Activated CD4-positive, alpha-beta T cell treated with anti-CD3 and anti-CD28 coated beads, Interleukin-2, Interleukin-4, amounts not matched to agents 100 ng/mL and 50 ng/mL, durations not matched to agents 16 hours and 8 hours (primary cell): ENCODE measurements around the gene ITIH4.
A peak's percentile ranks its signal among the peaks of the same experiment; 100 is the strongest.
"Not testable (repeated sequence)": the region's sequence is repeated elsewhere in the genome, so short reads cannot be mapped to it uniquely, and the experiment has no call there.

ENCODE experiments used
- DNase-seq: peaks from one replicate; pipeline ENCODE4 v3.0.0-alpha.2; 2020; ENCODE audit warnings: low spot score

The ITIH4 gene

DNA sequence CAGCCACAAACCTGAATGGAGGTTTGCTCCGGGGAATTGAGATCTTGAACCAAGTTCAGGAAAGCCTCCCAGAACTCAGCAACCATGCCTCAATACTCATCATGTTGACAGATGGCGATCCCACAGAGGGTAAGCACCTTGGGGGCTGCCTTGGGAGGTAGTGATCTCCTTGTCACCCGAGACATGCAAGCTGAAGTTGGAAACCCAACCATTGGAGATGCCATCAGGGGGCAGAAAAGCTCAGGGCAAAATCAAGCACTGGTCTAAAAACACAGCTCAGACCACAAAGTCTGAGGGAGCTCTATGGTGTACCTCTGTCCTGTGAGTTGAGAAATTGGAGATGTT is 47.3 kb downstream of the ITIH4 start:
- DNase-seq, result no peak

GRCh38 chr3:52782412-52783210 is 47.9 kb downstream of the ITIH4 start:
- no peak for DNase-seq

GRCh38 chr3:52781741-52782140 is 48.7 kb downstream of the ITIH4 start:
- DNase-seq, result no peak

DNA sequence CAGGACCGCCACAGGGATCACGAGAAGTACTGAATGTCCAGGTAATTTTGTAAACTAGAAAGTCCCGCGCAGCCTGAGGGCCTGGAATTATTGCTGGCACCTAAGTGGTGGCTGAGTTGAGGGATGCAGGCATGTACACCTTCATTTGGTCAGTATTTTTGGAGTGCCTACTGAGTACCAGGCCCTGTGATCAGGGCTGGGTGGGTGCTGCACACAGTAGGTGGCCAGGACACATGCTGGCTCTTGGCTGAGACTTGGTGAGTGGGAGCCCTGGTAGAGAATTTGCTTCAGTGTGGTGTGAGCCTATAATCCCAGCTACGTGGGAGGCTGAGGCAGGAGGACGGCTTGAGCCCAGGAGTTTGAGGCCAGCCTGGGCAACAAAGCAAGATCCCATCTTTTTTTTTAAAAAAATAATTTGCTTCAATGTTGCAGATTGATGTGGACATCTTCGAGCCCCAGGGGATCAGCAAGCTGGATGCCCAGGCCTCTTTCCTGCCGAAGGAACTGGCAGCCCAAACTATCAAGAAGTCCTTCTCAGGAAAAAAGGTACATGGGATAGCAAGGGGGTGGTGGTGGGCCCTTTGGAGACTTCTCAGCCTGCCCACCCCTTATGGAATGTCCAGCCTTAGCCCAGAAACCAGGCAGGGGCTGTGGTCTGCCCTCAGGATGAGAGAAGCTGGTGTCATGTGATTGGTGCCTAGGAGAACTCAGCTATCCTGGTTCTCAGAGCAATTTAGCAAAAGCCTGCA is 50.5 kb downstream of the ITIH4 start:
- no peak for DNase-seq

DNA sequence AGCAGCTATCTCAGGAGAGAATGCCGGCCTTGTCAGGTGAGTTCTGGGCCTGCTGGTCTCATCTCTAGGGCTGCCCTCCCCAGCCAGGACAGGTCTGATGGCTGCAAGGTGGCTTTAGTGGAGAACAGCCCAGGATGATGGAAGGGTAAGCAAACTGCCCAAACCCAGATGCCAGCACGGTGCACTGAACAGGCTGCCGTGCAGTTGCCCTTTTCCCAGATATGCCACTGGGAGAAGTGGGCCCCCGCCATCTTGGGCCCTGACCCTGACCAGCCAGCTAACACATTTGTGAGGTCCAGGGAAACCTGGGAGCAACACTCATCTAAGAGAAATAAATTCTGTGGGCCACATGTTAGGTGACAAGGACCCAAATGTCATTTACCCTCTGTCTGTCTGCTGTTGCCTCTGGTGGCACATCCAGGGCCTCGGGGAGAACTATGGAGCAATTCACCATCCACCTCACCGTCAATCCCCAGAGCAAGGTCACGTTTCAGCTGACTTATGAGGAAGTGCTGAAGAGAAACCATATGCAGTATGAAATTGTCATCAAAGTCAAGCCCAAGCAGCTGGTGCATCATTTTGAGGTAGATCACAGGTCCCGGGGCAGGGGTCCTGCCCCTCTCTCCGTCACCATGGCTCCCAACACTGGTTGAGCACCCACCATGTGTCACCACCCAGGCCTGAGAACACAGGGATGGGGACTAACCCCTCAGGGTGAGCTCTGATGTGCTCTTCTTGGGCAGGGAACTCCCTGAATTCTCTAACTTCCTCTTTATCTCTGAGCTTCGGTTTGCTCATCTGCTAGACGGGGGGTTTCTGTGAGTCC is 51.2 kb downstream of the ITIH4 start:
- no peak for DNase-seq

GRCh38 chr3:52777959-52778805 is 52.3 kb downstream of the ITIH4 start:
- no peak for DNase-seq

DNA sequence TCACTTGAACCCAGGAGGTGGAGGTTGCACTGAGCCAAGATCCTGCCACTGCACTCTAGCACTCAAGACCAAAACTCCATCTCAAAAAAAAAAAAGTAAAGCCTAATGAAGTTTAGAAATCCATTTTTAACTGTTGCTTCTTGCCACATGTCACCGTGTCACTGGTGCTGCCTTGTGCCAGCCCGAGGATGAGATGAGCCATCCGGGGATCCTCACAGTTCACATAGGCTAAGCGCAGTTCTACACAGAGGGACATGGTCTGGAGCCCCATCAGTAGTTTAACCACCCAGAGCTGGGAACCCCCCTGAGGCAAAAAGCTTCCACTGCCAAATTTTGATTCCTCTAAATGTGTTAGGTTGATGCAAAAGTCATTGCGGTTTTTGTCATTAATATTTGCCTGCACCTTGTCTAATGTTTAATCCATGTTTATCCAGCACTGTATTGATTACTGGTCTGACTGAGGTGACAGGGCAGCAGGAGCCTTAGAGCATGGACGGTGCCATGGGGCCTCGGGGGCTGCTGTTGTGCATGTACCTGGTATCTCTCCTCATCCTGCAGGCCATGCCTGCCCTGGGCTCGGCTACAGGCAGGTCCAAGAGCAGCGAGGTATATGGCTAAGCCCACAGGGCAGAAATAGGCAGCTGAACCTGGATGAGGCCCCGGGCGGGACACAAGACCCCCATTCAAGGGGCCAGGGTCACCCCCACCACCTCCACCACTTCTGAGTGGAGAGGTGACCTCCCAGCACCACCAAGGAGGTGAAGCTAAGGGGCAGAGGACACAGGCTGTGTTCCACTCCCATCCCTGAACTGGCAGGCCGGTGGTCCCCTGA is 53.1 kb downstream of the ITIH4 start, which contains the start of gene ITIH1:
Gene ITIH1 (plus strand): TSS at position 473 of the 832 bp plus-strand sequence. CDS start 17 bp downstream, at position 490.
- no peak for DNase-seq

DNA sequence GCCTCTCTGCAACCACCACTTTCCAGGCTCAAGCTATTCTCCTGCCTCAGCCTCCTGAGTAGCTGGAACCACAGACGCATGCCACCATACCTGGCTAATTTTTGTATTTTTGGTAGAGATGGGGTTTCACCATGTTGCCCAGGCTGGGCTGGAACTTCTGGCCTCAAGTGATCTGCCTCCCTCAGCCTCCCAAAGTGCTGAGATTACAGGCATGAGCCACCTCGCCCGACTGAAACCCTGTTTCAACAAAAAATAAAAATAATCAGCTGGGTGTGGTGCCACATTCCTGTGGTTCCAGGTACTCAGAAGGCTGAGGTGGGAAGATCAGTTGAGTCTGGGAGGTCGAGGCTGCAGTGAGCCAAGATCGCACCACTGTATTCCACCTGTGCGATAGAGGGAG is 54.0 kb downstream of the ITIH4 start:
- not testable (repeated sequence) for DNase-seq

GRCh38 chr3:52775877-52776276 is 54.6 kb downstream of the ITIH4 start:
- DNase-seq, result no peak

DNA sequence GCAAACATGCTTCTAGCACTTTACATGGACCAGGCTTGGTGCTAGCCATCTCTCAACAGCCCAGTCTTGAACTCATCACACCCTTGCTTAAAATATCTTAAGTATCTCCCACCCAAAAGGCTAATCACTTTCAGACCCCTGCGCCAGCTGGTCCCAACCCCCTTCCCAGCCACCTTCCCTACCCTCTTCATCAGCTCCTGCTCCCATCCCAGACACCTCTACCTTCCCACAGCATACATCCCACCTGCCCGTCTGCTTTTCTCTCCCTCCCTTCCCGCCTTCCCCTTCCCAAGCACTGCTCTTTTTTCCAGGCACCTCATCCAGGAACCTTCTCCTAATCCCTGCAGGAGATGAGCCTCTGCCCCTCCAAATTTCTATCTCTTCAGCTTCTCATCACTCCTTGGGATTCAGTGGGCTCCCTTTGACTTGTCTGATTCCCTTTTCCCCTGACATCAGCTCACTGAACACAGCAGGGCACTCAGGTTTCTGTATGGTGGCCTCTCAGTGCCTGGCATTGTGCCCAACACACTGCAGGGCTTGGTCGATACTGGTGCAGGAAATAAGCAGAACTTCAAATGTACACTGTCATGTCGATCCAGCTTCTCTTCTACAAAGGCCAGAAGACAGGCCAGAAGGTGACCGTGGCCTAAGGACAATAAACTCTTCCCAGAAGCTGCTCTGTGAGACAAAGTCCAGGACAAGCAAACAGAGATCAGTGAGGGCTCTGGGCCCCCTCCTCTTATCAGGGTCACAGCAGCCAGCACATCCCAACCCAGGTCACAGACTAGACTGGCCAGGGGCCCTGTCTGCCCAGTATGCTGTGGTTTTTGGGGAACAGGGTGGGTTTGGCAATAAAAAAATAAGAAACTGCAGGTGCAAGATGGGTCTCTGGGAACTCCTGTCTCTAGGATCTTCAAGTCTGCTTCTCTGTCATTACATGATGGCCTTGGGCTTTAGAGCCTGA is 55.3 kb downstream of the ITIH4 start:
- DNase-seq, result no peak

- no peak for DNase-seq
These were observed 56.3 kb downstream of the ITIH4 start for GRCh38 chr3:52774066-52774713.

DNA sequence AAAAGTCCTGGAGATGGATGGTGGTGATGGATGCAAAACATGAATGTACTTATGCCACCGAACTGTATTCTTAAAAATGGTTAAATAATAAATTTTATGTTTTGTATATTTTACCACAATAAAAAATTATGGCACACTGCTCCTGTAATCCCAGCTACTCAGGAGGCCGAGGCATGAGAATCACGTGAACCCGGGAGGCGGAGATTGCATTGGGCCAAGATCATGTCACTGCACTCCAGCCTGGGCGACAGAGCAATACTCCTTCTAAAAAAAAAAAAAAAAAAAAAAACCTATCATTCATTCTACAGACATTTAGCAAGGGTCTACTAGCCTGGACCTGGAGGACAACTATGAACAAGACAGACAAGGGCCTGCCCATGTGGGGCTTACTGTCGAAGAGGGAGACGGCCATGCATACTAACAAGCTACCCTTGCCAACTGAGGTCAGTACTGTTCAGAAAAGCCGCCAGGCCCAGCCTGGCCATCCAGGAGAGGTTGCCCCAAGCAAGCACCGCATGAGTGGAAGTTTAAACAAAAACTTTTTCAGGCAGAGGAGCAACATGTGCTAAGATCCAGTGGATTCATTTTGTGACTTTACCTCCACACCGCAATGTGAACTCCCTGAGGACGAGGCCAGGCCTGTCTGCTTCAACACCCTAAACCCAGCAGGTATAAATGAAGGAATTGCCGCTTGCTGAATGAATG is 57.0 kb downstream of the ITIH4 start:
- DNase-seq, result no peak

DNA sequence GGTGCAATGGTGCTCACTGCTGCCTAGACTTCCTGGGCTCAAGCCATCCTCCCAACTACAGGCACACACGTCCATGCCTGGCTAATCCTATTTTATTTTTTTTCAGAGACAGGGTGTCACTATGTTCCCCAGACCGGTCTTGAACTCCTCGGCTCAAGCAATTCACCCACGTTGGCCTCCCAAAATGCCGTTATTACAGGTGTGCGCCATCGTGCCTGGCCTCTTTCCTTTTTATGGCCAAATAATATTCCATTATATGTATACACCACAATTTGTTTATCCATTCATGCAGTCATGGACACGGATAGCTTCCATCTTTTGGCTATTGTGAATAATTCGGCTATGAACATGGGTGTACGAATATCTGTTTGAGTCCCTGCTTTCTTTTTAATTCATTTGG is 58.8 kb downstream of the ITIH4 start:
- DNase-seq, result no peak

DNA sequence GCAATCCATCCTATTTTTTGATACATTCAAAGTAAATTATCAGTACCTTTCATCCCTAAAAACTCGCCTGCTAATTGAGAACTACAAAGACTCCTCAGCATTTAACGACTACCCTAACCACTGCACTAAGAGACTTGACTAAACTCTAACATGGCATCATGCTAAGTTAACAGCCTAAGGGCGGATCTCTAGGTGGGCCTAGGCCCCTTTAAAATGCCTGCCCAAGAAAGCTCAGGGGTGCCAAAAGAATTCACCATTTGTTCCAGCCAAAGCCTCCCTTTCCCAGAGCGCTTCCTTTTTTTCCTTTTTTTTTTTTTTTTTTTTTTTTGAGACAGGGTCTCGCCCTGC is 59.2 kb downstream of the ITIH4 start:
- DNase-seq, result no peak

GRCh38 chr3:52770496-52771333 is 59.8 kb downstream of the ITIH4 start, which contains the start of gene NEK4:
NEK4 (minus strand) TSS chr3:52770940; CDS start chr3:52770746, 194 bp downstream.
- DNase-seq, result peak; percentile 93

DNA sequence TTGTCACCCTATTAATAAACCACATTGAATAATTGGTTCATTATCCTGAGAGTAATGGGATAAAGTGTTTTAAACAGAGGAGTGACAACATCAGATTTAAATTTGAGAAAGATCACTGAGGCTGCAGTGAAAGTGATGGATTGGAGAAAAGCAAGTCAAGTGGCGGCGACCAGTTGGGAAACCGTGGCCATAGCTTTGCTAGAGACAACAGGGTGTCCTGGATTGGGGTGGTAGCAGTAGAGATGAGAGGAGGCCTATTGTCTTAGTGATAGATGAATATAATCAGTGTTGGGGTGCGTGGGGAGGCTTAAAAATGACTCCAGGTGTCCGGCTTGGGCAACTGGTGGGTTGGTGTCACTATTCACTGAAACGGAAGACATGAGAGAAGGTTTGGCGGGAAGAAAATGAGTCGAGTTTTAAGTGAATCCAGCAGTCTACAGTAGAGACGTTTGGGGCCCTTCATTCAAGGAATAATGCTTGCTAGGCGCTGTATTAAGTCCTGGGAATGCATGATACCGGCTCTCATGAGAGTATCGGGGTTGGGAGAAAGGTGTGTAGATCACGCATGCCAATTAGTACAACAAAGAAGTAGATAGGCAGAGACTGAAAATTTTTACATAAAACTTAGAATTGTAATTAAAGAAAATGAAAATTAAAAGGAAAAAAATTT is 60.6 kb downstream of the ITIH4 start:
- no peak for DNase-seq

DNA sequence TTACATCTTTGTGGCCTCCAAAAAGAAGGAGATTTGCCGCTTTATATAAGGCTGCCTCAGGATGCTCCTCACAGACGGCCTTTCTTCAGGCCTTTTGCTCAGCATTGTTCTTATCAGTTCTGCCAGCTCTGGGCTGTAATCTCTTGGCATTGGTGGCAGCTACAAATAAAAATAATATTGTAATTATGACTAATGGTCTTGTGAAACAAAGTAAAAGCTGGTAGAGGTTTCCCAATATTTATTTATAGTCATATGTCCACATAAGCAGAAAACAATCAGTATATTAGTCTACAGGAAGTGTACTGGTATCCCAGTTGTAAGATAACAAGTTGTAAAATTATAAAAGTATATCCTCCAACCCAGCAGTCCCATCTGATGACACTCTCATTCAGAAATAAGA is 67.0 kb downstream of the ITIH4 start:
- DNase-seq, result no peak
